AG04450 (cell line): ENCODE results near the gene PPP3R1. TPM values are rescaled to one million over a fixed set of nuclear protein-coding genes. Genes with fewer than 3 reads are reported as not detected.

ENCODE experiments used
- CTCF ChIA-PET: fragments of 300-600, 350-600 bp; formaldehyde crosslinking; extraction: SDS; loops from one replicate; lab custom pipeline; 2022; ENCODE audit warnings: antibody characterized with exemption, inconsistent platforms; lab: Charles Lee
- POLR2A ChIA-PET: fragments of 350-600 bp; formaldehyde crosslinking; extraction: SDS; loops from one replicate; lab custom pipeline; 2021; ENCODE audit warnings: antibody characterized with exemption, inconsistent platforms; lab: Yijun Ruan, JAX
- DNase-seq: peaks from one replicate; pipeline ENCODE4 v3.0.0-alpha.2; 2011; ENCODE audit warnings: low read depth, low spot score
- H3K27ac ChIP-seq: one replicate; pipeline ENCODE4 v1.5.1; 2012; ENCODE audit warnings: low read depth, low read length, control low read depth
- H3K27me3 ChIP-seq: one replicate; pipeline ENCODE4 v1.6.0; 2012; ENCODE audit warnings: low read length; ENCODE audit not compliant: control insufficient read depth, insufficient read depth
- H3K4me3 ChIP-seq: 2 replicates; pipeline ENCODE4 v1.5.1; 2011; ENCODE audit warnings: mild to moderate bottlenecking, low read depth, low read length, control low read depth
- H3K9me3 ChIP-seq: 2 replicates; pipeline ENCODE4 v1.5.1; 2012; ENCODE audit warnings: low read length; ENCODE audit not compliant: control insufficient read depth, insufficient read depth
- polyA plus RNA-seq: library from polyadenylated mRNA; depleted of rRNA; stranded (reverse); fragments of >200 nt; gene quantifications from 2 replicates; pipeline ENCODE4 v1.2.3, GENCODE V29; 2011
- TF ChIP-seq, protein P1 (sequence below): IDR thresholded peaks from 2 replicates; pipeline ENCODE4 v1.5.1; 2011; ENCODE audit warnings: low read depth, low read length, control low read depth, inconsistent platforms

PPP3R1 gene
- polyA plus RNA-seq, 1 experiment = 24.9 TPM

DNA sequence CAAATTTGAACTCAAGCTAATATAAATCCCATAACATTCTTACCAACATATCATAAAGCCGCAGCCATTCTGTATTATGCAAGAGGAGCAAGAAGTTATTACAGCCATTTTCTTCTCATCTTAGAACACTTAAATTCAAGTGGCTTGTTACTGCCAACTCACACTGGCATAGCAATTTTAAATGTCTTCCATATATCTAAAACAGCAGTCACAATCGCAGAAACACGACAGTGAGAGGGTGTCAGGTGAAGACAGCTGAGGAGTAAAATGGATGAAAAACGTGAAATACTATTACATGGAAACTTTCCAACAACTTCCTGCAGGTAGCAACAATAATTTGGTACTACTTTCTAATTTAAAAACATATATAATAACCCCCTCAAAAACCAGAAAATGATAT, 17.9 kb downstream of the PPP3R1 start:
- Histone ChIP-seq H3K9me3 (no peaks in the 10 kb centered on the region), H3K27me3 (no peaks in the 10 kb centered on the region), H3K27ac (no peak overlapping the region), H3K4me3 (no peak overlapping the region)
- TF ChIP-seq, protein P1, sequence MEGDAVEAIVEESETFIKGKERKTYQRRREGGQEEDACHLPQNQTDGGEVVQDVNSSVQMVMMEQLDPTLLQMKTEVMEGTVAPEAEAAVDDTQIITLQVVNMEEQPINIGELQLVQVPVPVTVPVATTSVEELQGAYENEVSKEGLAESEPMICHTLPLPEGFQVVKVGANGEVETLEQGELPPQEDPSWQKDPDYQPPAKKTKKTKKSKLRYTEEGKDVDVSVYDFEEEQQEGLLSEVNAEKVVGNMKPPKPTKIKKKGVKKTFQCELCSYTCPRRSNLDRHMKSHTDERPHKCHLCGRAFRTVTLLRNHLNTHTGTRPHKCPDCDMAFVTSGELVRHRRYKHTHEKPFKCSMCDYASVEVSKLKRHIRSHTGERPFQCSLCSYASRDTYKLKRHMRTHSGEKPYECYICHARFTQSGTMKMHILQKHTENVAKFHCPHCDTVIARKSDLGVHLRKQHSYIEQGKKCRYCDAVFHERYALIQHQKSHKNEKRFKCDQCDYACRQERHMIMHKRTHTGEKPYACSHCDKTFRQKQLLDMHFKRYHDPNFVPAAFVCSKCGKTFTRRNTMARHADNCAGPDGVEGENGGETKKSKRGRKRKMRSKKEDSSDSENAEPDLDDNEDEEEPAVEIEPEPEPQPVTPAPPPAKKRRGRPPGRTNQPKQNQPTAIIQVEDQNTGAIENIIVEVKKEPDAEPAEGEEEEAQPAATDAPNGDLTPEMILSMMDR = no peak
- DNase-seq = no peak
- ChIA-PET CTCF (no interaction called here), POLR2A (no interaction called here)

DNA sequence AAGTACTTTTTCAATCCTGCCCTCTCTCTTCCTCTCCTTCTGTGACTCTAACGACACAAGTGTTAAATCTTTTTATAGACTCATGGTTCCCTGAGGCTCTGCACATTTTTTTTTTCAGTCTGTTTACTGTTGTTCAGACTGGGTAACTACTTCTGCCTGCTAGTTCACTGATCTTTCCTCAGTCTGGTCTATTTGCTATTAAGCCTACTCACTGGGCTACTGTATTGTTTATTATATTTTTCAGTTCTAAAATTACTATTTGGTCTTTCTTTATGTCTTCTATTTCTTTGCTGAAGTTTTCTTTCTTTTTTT, 21.3 kb downstream of the PPP3R1 start:
- ChIA-PET POLR2A (no interaction called here), CTCF (interaction anchor here (1.1 kb wide), 1 partner anchor 35 kb away, joined by 3 read pairs; no protein-coding TSS in a partner anchor)
- TF ChIP-seq, protein P1 = no peak
- Histone ChIP-seq H3K9me3 (no peaks in the 10 kb centered on the region), H3K27me3 (no peaks in the 10 kb centered on the region), H3K4me3 (no peak overlapping the region), H3K27ac (no peak overlapping the region)
- no peak for DNase-seq

DNA sequence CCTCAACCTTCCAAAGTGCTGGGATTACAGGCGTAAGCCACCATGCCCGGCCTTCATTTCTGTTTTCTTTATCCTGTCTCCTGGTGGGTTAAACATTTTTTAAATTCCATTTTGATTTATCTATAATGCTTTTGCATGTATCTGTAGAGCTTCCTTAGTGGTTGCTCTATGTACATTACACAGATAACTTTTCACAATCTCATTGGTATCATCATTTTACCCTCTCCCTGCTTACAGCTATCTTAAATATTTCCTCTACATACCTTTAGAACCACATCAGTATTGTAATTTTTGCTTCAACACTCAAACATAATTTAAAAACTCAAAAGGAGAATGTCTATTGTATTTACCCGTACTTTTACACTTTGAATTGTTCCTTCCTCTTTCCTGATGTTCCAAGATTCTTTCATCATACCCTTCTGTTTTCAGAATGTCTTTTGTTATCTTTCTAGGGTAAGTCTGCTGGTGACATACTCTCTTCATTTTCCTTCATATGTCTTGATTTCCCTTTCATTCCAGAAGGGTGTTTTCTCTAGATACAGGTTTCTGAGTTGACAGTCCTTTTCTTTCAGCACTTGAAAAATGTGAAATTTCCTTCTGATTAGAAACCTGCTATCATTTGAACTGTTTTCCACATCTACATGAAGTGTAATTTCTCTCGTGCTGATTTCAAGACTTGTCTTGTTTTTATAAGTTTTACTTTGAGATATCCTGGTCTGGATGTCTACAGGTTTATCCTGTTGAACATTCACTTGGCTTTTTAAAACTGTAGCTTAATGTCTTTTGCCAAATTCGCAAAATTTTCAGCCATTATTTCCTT, 21.9 kb downstream of the PPP3R1 start:
- no peak overlapping the region for H3K27ac ChIP-seq
- TF ChIP-seq, protein P1 = no peak
- no peak overlapping the region for H3K4me3 ChIP-seq
- POLR2A ChIA-PET = interaction anchor here (1.0 kb wide), 1 partner anchor 22 kb away, joined by 3 read pairs; the partner anchor contains the start of gene PPP3R1
- no peak for DNase-seq
- no peaks in the 10 kb centered on the region for H3K9me3 ChIP-seq
- CTCF ChIA-PET = interaction anchor here (1.1 kb wide), 1 partner anchor 35 kb away, joined by 3 read pairs; no protein-coding TSS in a partner anchor
- H3K27me3 ChIP-seq = no peaks in the 10 kb centered on the region

DNA sequence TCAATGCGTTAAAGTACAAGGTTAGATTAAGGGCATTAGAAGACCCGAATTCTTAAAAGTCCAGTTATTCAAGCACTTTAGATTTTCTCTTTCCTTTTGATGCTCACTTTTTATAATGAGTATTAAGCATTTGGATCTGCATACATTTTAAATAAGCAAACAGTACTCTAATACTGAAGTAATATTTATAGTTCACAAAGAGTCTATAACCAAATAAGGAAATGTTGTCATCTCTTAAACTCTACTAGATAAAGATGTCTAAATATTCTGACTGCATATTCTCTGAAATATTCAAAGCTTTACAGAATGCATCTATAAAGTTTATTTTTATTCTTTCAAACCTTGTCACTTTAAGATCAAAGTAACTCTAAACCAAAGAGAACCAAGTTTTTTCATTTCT, 25.5 kb downstream of the PPP3R1 start:
- Histone ChIP-seq H3K9me3 (no peaks in the 10 kb centered on the region), H3K27me3 (no peaks in the 10 kb centered on the region), H3K27ac (no peak overlapping the region), H3K4me3 (no peak overlapping the region)
- TF ChIP-seq, protein P1 = no peak
- DNase-seq = no peak
- ChIA-PET CTCF (interaction anchor here (0.8 to 1.1 kb wide), 2 partner anchors 11 to 31 kb away, joined by 3 read pairs; no protein-coding TSS in a partner anchor), POLR2A (no interaction called here)

DNA sequence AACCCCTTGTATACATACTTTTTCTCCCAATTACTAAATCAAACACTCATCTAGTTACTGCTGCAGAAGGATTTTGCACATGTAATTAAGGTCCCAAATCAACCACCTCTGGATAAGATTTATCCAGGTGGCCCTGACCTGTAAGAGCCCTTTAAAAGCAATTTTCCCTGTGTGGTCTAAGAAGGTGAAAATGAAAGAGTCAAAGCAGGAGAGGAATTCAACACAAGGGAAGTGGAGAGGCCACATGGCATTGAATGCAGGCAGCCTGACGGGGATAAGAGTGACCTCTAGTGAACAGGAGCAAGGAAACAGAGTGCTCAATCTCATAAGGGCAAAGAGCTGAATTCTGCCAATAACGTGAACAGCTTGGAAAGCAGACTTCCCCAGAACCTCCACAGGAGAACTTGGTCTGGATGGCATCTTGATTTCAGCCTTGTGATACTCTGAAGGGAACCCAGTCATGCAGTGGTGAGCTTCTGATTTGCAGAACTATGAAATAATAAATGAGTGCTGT, 27.2 kb downstream of the PPP3R1 start:
- ChIA-PET CTCF (interaction anchor here (0.6 to 1.2 kb wide), 3 partner anchors 29 to 57 kb away, joined by 3 to 5 read pairs (median 4); no protein-coding TSS in a partner anchor), POLR2A (no interaction called here)
- no peak for DNase-seq
- Histone ChIP-seq H3K27ac (no peak overlapping the region), H3K27me3 (no peaks in the 10 kb centered on the region), H3K4me3 (no peak overlapping the region), H3K9me3 (peaks cover 4% of the 10 kb centered on the region; the same call in 1 of the 2 replicates)
- TF ChIP-seq, protein P1 = no peak
